HCT116 (cell line): ENCODE measurements around the gene SLC17A4. TPM values are rescaled to one million over a fixed set of nuclear protein-coding genes. Genes with fewer than 3 reads are reported as not detected.

Experiments
- ATAC-seq: fragments of 200-7000 bp; cut with Tn5 transposase; 2 replicates; pipeline ENCODE4 v1.9.1; 2020; ENCODE audit warnings: mild to moderate bottlenecking, moderate library complexity
- BruUV-seq: library from RNA; stranded (reverse); fragments of 400-500 nt; replicated peaks from 2 replicates; lab custom pipeline; 2021; lab: Mats Ljungman, UMichigan
- CTCF ChIA-PET: fragments of 300-600 bp; sonication (Branson Sonifier 250); formaldehyde crosslinking; loops from one replicate; lab custom pipeline; 2021; ENCODE audit warnings: antibody characterized with exemption; lab: Charles Lee
- POLR2A ChIA-PET: fragments of 300-600, 350-600 bp; sonication (Branson Sonifier 250); formaldehyde crosslinking; loops from one replicate; lab custom pipeline; 2021; ENCODE audit warnings: antibody characterized with exemption; lab: Charles Lee
- RAD21 ChIA-PET, 2 experiments: fragments of 300-600 bp; sonication (Branson Sonifier 250); formaldehyde crosslinking; loops; one replicate each; lab custom pipeline; 2023; ENCODE audit warnings: low total read pairs in 2 of 2; ENCODE audit not compliant: uncharacterized antibody in 2 of 2, unreplicated experiment in 2 of 2, low non-redundant PET in 1 of 2; lab: Charles Lee
- DNase-seq: peaks from one replicate; pipeline ENCODE4 v3.0.0-alpha.2; 2010; ENCODE audit warnings: low read depth, low spot score
- H2AFZ ChIP-seq: fragments of 200-600 bp; shearing (Covaris generic), sonication (generic); 2 replicates; pipeline ENCODE4 v1.6.1; 2017; ENCODE audit warnings: low read depth, mixed run types, mixed read lengths, antibody characterized with exemption, low read length; ENCODE audit not compliant: poor library complexity, severe bottlenecking
- H3K27ac ChIP-seq: 2 replicates; pipeline ENCODE4 v1.5.1; 2012; ENCODE audit warnings: low read depth, low read length
- H3K27me3 ChIP-seq: fragments of 200-600 bp; sonication (generic); 2 replicates; pipeline ENCODE4 v1.6.1; 2016; ENCODE audit warnings: mixed run types, low read length, mixed read lengths; ENCODE audit not compliant: insufficient read depth
- H3K36me3 ChIP-seq, 2 experiments: fragments of 200-500 bp in 1 of 2; fragments of 200-600 bp in 1 of 2; sonication (Bioruptor generic) in 1 of 2; sonication (generic) in 1 of 2; 2 replicates each; pipeline versions ENCODE4 v1.5.1 to v1.6.1; 2014 to 2016; ENCODE audit warnings: low read length in 2 of 2, inconsistent platforms in 1 of 2, mixed read lengths in 1 of 2, mixed run types in 1 of 2; ENCODE audit not compliant: insufficient read depth in 2 of 2, control insufficient read depth in 1 of 2
- H3K4me1 ChIP-seq, 2 experiments: fragments of 200-600 bp in 1 of 2; sonication (generic) in 1 of 2; 2 replicates each; pipeline versions ENCODE4 v1.5.1 to v1.6.1; 2012 to 2017; ENCODE audit warnings: low read length in 2 of 2, inconsistent platforms in 1 of 2, mild to moderate bottlenecking in 1 of 2, mixed read lengths in 1 of 2, mixed run types in 1 of 2, moderate library complexity in 1 of 2; ENCODE audit not compliant: insufficient read depth in 2 of 2, control insufficient read depth in 1 of 2
- H3K4me2 ChIP-seq: fragments of 200-600 bp; sonication (generic); 2 replicates; pipeline ENCODE4 v1.6.1; 2017; ENCODE audit warnings: mixed run types, low read length, mixed read lengths
- H3K4me3 ChIP-seq, 2 experiments: fragments of 200-600 bp in 1 of 2; sonication (generic) in 1 of 2; replicated peaks in 1 of 2; 2 replicates each; pipeline ENCODE4 v1.5.1; 2011 to 2016; ENCODE audit warnings: low read length in 2 of 2, control low read depth in 1 of 2, low read depth in 1 of 2, mild to moderate bottlenecking in 1 of 2, mixed read lengths in 1 of 2, mixed run types in 1 of 2
- H3K79me2 ChIP-seq: fragments of 200-600 bp; sonication (generic); 2 replicates; pipeline ENCODE4 v1.6.1; 2017; ENCODE audit warnings: mild to moderate bottlenecking, mixed run types, low read length, moderate library complexity, mixed read lengths; ENCODE audit not compliant: insufficient read depth
- H3K9ac ChIP-seq: fragments of 200-600 bp; sonication (generic); 2 replicates; pipeline ENCODE4 v1.6.1; 2016; ENCODE audit warnings: low read length, mixed read lengths
- H3K9me2 ChIP-seq: fragments of 200-600 bp; sonication (generic), shearing (Covaris generic); 2 replicates; pipeline ENCODE4 v1.6.1; 2017; ENCODE audit warnings: mixed run types, mild to moderate bottlenecking, moderate library complexity; ENCODE audit not compliant: insufficient read depth
- H3K9me3 ChIP-seq, 2 experiments: fragments of 200-500 bp in 1 of 2; fragments of 200-600 bp in 1 of 2; sonication (Bioruptor generic) in 1 of 2; sonication (generic) in 1 of 2; 2 replicates each; pipeline ENCODE4 v1.6.1; 2014 to 2017; ENCODE audit warnings: low read length in 2 of 2, mixed read lengths in 2 of 2, inconsistent platforms in 1 of 2, low read depth in 1 of 2, mild to moderate bottlenecking in 1 of 2, mixed run types in 1 of 2, moderate library complexity in 1 of 2; ENCODE audit not compliant: control insufficient read depth in 1 of 2, insufficient read depth in 1 of 2
- H4K20me1 ChIP-seq: fragments of 200-600 bp; sonication (generic), shearing (Covaris generic); 2 replicates; pipeline ENCODE4 v1.6.1; 2017; ENCODE audit warnings: mixed run types, mild to moderate bottlenecking, moderate library complexity; ENCODE audit not compliant: insufficient read depth
- CBX3 ChIP-seq: IDR thresholded peaks from 2 replicates; pipeline ENCODE4 v1.6.1; 2012; ENCODE audit warnings: low read depth
- CEBPB ChIP-seq: IDR thresholded peaks from 2 replicates; pipeline ENCODE4 v1.6.1; 2012; ENCODE audit warnings: low read depth
- EGR1 ChIP-seq: IDR thresholded peaks from 2 replicates; pipeline ENCODE4 v1.6.1; 2012; ENCODE audit warnings: low read depth
- ELF1 ChIP-seq: IDR thresholded peaks from 2 replicates; pipeline ENCODE4 v1.6.1; 2012; ENCODE audit warnings: low read depth, borderline replicate concordance
- EZH2 ChIP-seq: fragments of 200-600 bp; sonication (generic); IDR thresholded peaks from 2 replicates; pipeline ENCODE4 v1.6.1; 2017; ENCODE audit warnings: antibody characterized with exemption, mixed run types
- EZH2phosphoT487 ChIP-seq: fragments of 200-600 bp; IDR thresholded peaks from 2 replicates; pipeline ENCODE4 v1.6.1; 2018; ENCODE audit warnings: antibody characterized with exemption, borderline replicate concordance
- JUND ChIP-seq: IDR thresholded peaks from 2 replicates; pipeline ENCODE4 v1.6.1; 2012
- POLR2AphosphoS5 ChIP-seq: IDR thresholded peaks from 2 replicates; pipeline ENCODE4 v1.6.1; 2011; ENCODE audit warnings: mild to moderate bottlenecking, low read depth, low read length, moderate library complexity
- RAD21 ChIP-seq: IDR thresholded peaks from 2 replicates; pipeline ENCODE4 v1.6.1; 2012; ENCODE audit warnings: low read depth, mild to moderate bottlenecking
- SP1 ChIP-seq: IDR thresholded peaks from 2 replicates; pipeline ENCODE4 v1.6.1; 2012; ENCODE audit warnings: low read depth
- SRF ChIP-seq: IDR thresholded peaks from 2 replicates; pipeline ENCODE4 v1.6.1; 2012; ENCODE audit warnings: low read depth
- YY1 ChIP-seq: IDR thresholded peaks from 2 replicates; pipeline ENCODE4 v1.6.1; 2011; ENCODE audit warnings: low read length, low read depth, moderate library complexity, mild to moderate bottlenecking; ENCODE audit not compliant: insufficient replicate concordance; ENCODE audit errors: extremely low read depth
- ZFX ChIP-seq: fragments of 450-650 bp; IDR thresholded peaks from 2 replicates; pipeline ENCODE4 v1.6.1; 2017
- ZNF274 ChIP-seq: fragments of 200-500 bp; sonication (Bioruptor generic); IDR thresholded peaks from 2 replicates; pipeline ENCODE4 v1.6.1; 2014; ENCODE audit warnings: mild to moderate bottlenecking, low read depth, low read length, inconsistent platforms
- intact Hi-C: fragments of 100-400 bp; cut with micrococcal nuclease; formaldehyde crosslinking; loops from 2 replicates; pipeline ENCODE4 v1.10.0; 2022
- total RNA-seq: library from RNA; stranded (reverse); gene quantifications from one replicate; pipeline ENCODE4 v1.2.1, GENCODE V29; 2021; ENCODE audit not compliant: unreplicated experiment
- TF ChIP-seq, protein P1 (sequence below): IDR thresholded peaks from 2 replicates; pipeline ENCODE4 v1.6.1; 2012
- TF ChIP-seq, protein P2 (sequence below): IDR thresholded peaks from 2 replicates; pipeline ENCODE4 v1.6.1; 2012
- TF ChIP-seq, protein P3 (sequence below): IDR thresholded peaks from 2 replicates; pipeline ENCODE4 v1.6.1; 2011; ENCODE audit warnings: mild to moderate bottlenecking, low read length, moderate library complexity; ENCODE audit not compliant: insufficient replicate concordance; ENCODE audit errors: extremely low read depth

The SLC17A4 gene
- total RNA-seq, 1 experiment from 2014 or later = not detected

DNA sequence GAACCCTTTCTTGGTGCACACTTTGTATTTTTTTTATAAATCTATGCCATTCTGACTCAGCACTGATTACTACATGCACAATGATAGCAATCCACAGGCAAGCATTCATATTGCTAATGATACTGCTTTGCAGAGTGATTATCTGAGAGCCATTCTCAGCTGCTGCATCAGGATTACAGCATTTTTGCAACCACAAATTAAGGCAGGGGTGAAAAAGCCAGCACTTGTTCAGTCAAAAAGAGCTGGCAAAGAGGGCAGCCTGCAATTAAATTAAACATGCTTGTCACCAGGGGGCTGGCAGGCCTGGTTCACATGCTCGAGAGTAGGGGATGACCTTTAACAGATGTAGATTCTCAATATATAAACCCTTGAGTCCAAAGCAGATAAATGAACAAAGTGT, 40.7 kb upstream of the SLC17A4 start:
- Histone ChIP-seq H2AFZ (no peak overlapping the region), H3K27ac (no peak overlapping the region), H3K4me2 (no peak overlapping the region), H4K20me1 (no peaks in the 10 kb centered on the region), H3K9ac (no peak overlapping the region), H3K9me3 (no peaks in the 10 kb centered on the region), H3K4me1 (no peaks in the 10 kb centered on the region), H3K36me3 (no peaks in the 10 kb centered on the region), H3K9me2 (no peaks in the 10 kb centered on the region), H3K4me3 (no peak overlapping the region), H3K27me3 (no peaks in the 10 kb centered on the region), H3K79me2 (no peaks in the 10 kb centered on the region)
- TF ChIP-seq, protein P1, sequence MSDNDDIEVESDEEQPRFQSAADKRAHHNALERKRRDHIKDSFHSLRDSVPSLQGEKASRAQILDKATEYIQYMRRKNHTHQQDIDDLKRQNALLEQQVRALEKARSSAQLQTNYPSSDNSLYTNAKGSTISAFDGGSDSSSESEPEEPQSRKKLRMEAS = no peak
- intact Hi-C loops = loop anchor here (10.0 kb wide), 1 partner anchor 281 kb away; no protein-coding TSS in a partner anchor
- CTCF ChIA-PET = no interaction called here
- POLR2A ChIA-PET = no interaction called here
- RAD21 ChIA-PET = no interaction called here
- BruUV-seq = no TSS peak
- ATAC-seq = no peak
- DNase-seq = no peak

DNA sequence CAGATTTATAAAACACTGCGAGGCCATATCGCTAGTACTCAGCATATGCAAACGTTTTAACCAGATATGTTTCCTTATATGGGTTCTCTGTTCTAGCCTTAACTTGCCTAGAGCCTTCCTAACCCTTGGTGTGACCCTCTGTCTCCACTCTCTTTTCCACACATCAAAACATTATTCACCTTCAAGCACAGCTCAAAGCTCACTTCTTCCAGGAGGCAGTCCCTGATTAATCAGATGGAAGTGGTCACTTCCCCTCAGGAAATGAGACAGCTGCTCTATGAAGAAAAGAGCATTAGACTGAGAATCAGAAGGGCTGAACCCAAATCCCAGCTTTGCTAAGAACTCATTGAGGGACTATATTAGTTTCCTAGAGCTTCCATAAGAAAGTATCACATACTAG, 39.8 kb upstream of the SLC17A4 start:
- H3K4me2 ChIP-seq = no peak overlapping the region
- H4K20me1 ChIP-seq = no peaks in the 10 kb centered on the region
- H2AFZ ChIP-seq = no peak overlapping the region
- no peaks in the 10 kb centered on the region for H3K36me3 ChIP-seq
- no TSS peak for BruUV-seq
- DNase-seq = no peak
- H3K4me3 ChIP-seq = no peak overlapping the region
- H3K9me2 ChIP-seq = no peaks in the 10 kb centered on the region
- no peaks in the 10 kb centered on the region for H3K4me1 ChIP-seq
- H3K27me3 ChIP-seq = no peaks in the 10 kb centered on the region
- no peak overlapping the region for H3K9ac ChIP-seq
- ChIA-PET RAD21 (no interaction called here), CTCF (no interaction called here), POLR2A (no interaction called here)
- ATAC-seq = no peak
- H3K9me3 ChIP-seq = no peaks in the 10 kb centered on the region
- H3K27ac ChIP-seq = no peak overlapping the region
- intact Hi-C loops = loop anchor here (10.0 kb wide), 1 partner anchor 280 kb away; no protein-coding TSS in a partner anchor
- H3K79me2 ChIP-seq = no peaks in the 10 kb centered on the region
- no peak for TF ChIP-seq SP1
- TF ChIP-seq CBX3 = no peak
- TF ChIP-seq ZFX = no peak
- no peak for TF ChIP-seq SRF
- TF ChIP-seq YY1 = no peak
- TF ChIP-seq RAD21 = no peak
- TF ChIP-seq, protein P2, sequence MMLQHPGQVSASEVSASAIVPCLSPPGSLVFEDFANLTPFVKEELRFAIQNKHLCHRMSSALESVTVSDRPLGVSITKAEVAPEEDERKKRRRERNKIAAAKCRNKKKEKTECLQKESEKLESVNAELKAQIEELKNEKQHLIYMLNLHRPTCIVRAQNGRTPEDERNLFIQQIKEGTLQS = no peak
- TF ChIP-seq ELF1 = no peak
- no peak for TF ChIP-seq CEBPB
- TF ChIP-seq JUND = no peak
- TF ChIP-seq, protein P3, sequence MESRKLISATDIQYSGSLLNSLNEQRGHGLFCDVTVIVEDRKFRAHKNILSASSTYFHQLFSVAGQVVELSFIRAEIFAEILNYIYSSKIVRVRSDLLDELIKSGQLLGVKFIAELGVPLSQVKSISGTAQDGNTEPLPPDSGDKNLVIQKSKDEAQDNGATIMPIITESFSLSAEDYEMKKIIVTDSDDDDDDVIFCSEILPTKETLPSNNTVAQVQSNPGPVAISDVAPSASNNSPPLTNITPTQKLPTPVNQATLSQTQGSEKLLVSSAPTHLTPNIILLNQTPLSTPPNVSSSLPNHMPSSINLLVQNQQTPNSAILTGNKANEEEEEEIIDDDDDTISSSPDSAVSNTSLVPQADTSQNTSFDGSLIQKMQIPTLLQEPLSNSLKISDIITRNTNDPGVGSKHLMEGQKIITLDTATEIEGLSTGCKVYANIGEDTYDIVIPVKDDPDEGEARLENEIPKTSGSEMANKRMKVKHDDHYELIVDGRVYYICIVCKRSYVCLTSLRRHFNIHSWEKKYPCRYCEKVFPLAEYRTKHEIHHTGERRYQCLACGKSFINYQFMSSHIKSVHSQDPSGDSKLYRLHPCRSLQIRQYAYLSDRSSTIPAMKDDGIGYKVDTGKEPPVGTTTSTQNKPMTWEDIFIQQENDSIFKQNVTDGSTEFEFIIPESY = no peak
- TF ChIP-seq EZH2 = no peak
- no peak for TF ChIP-seq ZNF274
- no peak for TF ChIP-seq POLR2AphosphoS5
- no peak for TF ChIP-seq EGR1
- TF ChIP-seq EZH2phosphoT487 = no peak
